Right kidney (tissue), 9 donors: ENCODE results near the gene ZNF326.
A peak's percentile ranks its signal among the peaks of the same experiment; 100 is the strongest.

Experiments used
- DNase-seq: peaks from one replicate; pipeline ENCODE4 v3.0.0-alpha.2; 2016
- long read RNA-seq, 8 donors: transcript quantifications; one replicate each; lab custom pipeline, GENCODE V29; 2026

The ZNF326 gene
- long read RNA-seq, donor 1, partial matches to known transcripts = 55 of 60 reads
- long read RNA-seq, donor 1, other reads (novel, unspliced or antisense) = 0 of 60 reads
- long read RNA-seq, donor 2, partial matches to known transcripts = 6 of 9 reads
- long read RNA-seq, donor 2, other reads (novel, unspliced or antisense) = 0 of 9 reads
- long read RNA-seq, donor 3, transcript ZNF326-202 (4 exons, 1,538 nt) = major isoform, 5 of 8 reads
- long read RNA-seq, donor 3, partial matches to known transcripts = 0 of 8 reads
- long read RNA-seq, donor 3, other reads (novel, unspliced or antisense) = 0 of 8 reads
- long read RNA-seq, donor 4, transcript ZNF326-202 (4 exons, 1,538 nt) = major isoform, 5 of 24 reads
- long read RNA-seq, donor 4, partial matches to known transcripts = 14 of 24 reads
- long read RNA-seq, donor 4, other reads (novel, unspliced or antisense) = 0 of 24 reads
- long read RNA-seq, donor 5, transcript ZNF326-201 (12 exons, 2,729 nt) = major isoform, 5 of 36 reads
- long read RNA-seq, donor 5, partial matches to known transcripts = 26 of 36 reads
- long read RNA-seq, donor 5, other reads (novel, unspliced or antisense) = 0 of 36 reads
- long read RNA-seq, donor 6, transcript ZNF326-202 (4 exons, 1,538 nt) = major isoform, 7 of 10 reads
- long read RNA-seq, donor 6, partial matches to known transcripts = 0 of 10 reads
- long read RNA-seq, donor 6, other reads (novel, unspliced or antisense) = 0 of 10 reads
- long read RNA-seq, donor 7, partial matches to known transcripts = 17 of 24 reads
- long read RNA-seq, donor 7, other reads (novel, unspliced or antisense) = 0 of 24 reads
- long read RNA-seq, donor 8, transcript ZNF326-201 (12 exons, 2,729 nt) = major isoform, 5 of 9 reads
- long read RNA-seq, donor 8, partial matches to known transcripts = 0 of 9 reads
- long read RNA-seq, donor 8, other reads (novel, unspliced or antisense) = 0 of 9 reads

DNA sequence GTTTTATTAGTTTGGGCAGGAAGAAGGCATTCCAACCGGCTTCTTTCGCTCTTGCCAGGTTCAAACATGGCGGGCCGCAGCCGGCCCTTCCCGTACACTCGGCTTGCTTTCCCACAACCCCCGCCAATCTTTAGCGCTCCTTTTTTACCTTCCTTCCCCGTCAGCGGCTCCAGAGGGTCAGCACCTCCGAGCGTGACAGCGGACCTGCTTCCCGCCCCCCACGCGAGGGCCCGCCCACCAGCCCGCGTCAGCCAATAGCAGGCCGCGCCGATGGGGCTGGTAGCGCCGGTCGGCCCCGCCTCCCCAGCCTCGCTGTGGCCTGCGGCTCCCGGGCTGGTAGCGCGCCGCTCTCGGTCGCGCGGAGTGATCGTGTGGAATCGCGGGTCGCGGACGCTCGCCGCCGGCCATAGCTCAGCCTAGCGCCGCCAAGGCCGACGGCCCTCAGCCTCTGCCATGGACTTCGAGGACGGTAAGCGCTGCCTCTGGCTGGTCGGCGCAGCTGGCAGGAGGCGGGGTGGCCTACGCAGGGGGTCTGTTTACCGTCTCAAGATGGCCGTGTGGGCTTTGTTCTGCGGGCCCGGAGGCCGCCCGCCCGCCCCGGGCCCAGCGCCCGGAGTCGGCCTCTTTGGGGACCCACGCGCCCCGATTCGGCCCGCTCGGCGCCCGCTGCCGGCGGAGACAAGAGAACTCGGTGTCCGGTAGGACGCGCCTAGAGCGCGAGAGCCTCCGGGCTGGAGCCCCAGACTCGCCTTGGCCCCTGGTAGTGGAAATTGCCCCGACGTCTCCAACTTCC, at the start of gene ZNF326:
Gene ZNF326 (plus strand): TSS at position 306 of the 793 bp plus-strand sequence. CDS start 148 bp downstream, at position 454.
- DNase-seq = peak; percentile 100

GRCh38 chr1:89945852-89946476, 48.9 kb upstream of the ZNF326 start:
- DNase-seq = no peak

GRCh38 chr1:89946532-89946931, 48.4 kb upstream of the ZNF326 start:
- no peak for DNase-seq

- no peak for DNase-seq
Observed at GRCh38 chr1:89948722-89949345, 46.1 kb upstream of the ZNF326 start.

GRCh38 chr1:89949991-89950624, 44.8 kb upstream of the ZNF326 start:
- no peak for DNase-seq

DNA sequence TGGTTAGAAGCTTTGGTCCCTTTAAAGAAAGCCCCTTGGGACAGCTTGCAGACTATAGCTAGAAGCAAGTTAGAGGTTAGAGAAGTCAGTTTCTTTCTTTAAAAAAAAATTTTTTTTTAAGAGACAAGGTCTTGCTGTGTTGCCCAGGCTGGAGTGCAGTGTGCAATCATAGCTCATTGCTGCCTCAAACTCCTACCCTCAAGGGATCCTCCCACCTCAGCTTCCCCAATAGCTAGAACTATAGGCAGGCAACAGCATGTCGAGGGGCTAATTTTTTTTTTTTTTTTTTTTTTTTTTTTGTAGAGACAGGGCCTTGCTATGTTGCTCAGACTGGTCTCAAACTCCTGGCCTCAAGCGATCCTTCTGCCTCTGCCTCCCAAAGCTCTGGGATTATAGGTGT, 44.2 kb upstream of the ZNF326 start:
- DNase-seq = no peak

DNA sequence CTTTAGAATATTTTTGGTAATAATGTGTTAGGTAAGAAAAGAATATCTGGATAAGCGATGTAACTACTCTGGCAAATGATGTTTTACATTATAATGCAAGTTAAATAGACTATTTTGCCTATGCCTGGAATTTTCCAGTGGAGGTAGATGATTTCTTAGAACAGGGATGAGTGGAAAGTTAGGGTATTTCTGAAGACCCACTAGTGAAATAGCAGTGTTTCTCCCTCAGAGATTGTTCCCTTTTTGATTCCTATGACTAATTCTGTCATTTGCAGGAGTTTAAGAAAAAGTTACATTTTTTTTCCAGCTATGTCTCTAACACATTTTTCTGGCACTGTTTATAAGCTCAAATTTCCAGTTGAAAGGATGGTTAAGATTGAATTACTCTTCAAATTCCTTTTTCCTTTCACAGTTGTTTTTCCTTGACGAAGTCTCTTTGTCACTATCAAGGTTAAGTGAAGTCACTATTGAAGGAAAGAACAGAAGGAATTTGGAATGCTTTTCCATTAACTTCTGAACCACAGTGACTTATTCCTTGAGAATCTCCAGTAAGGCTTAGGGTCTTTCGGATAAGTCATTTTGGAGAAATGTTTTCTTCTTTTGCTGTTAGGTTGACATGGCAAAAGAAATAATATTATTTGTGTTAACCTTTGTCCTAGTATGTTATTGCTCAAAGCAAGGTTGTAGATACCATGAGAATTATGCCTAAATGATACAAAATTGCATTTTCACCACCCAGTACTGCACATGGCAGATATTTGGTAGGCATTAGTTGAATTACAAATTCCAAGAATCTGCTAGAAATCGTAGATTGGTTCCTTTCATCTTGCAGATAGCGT, 42.9 kb upstream of the ZNF326 start:
- DNase-seq = no peak

- no peak for DNase-seq
Observed at GRCh38 chr1:89952605-89953130, 42.2 kb upstream of the ZNF326 start.

DNA sequence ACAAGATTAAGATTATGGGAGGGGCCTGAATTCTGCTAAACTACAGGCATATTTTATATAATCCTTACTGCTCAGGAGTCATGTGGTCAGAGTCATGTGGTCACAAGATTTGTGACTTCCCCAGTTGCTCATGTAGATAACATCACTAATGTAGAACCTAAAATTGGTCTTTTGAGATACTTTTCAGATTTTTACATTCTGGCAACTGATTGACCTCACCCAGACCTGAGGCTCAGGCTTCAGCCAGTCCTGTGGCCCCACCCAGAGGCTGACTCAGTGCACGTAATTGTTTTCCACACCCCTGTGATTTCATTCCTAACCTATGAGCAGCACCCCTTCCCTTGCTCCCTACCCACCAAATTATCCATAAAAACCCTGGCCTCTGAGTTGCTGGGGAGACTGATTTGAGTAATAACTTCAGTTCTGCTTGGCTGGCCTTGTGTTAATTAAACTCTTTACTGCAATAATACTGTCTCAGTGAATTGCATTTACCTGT, 41.7 kb upstream of the ZNF326 start:
- no peak for DNase-seq

DNA sequence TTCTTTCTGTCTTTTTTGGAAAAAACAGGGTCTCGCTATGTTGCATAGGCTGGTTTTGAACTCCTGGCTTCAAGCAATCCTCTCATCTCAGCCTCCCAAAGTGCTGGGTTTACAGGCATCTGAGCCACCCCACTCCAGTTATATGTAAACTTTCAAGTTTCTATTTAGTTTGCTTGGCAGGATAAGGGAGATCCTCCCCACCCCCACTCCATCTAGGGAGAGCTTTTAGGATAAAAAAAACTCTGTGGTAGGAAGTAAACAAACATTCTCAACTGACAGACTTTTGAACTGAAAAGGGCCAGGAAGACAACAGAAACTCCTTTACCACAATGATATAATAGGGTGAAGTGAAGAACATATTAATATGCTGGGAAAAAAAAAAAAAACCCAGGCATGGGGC, 41.0 kb upstream of the ZNF326 start:
- no peak for DNase-seq

DNA sequence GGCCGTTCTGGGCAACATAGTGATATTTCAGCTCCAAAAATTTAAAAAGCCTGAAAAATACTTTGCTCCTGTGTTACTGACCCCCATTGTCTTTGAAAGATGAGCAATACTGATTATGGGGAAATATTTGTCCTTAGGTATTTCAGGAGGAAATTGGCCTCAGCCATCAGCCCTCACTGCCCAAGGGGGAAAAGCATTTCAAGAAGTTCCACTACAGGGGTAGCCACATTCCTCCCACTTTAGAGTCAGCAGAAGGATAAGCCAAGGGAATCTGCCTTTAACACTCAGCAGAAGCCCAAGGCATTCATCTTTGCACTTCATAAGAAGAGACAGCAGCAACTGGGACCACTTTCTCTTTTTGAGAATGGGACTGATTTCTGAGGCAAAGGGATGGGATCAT, 40.5 kb upstream of the ZNF326 start:
- no peak for DNase-seq

- DNase-seq = no peak
Observed at GRCh38 chr1:89955311-89956205, 39.4 kb upstream of the ZNF326 start.

GRCh38 chr1:89957107-89957506, 37.8 kb upstream of the ZNF326 start:
- DNase-seq = no peak

- DNase-seq = no peak
Observed at GRCh38 chr1:89958851-89959654, 35.9 kb upstream of the ZNF326 start.

GRCh38 chr1:89959719-89960118, 35.2 kb upstream of the ZNF326 start:
- no peak for DNase-seq

- DNase-seq = no peak
Observed at GRCh38 chr1:89962024-89962741, 32.7 kb upstream of the ZNF326 start.

GRCh38 chr1:89962742-89963075, 32.2 kb upstream of the ZNF326 start:
- DNase-seq = no peak
